Heart right ventricle (tissue), 16 donors: Measurements from ENCODE around the gene PRKCE. TPM values are rescaled to one million over a fixed set of nuclear protein-coding genes. Genes with fewer than 3 reads are reported as not detected.

Experiments
- ATAC-seq, 8 donors: fragments of 200-7000 bp; cut with Tn5 transposase; one replicate each; pipeline ENCODE4 v1.9.1; 2020; ENCODE audit warnings: mild to moderate bottlenecking in 8 of 8, moderate library complexity in 8 of 8, moderate number of reproducible peaks in 1 of 8
- DNase-seq, 2 donors: peaks; one replicate each; pipeline ENCODE4 v3.0.0-alpha.2; 2020
- H3K27ac ChIP-seq, 10 donors: fragments of 200-600 bp; sonication (generic) in 2 of 10; one replicate each; pipeline versions ENCODE4 v1.5.0 to v1.8.0; 2020 to 2022; ENCODE audit warnings: mild to moderate bottlenecking in 3 of 10
- H3K27me3 ChIP-seq, 7 donors: fragments of 200-600 bp; one replicate each; pipeline ENCODE4 v1.8.0; 2021 to 2022; ENCODE audit warnings: mild to moderate bottlenecking in 2 of 7
- H3K36me3 ChIP-seq, 9 donors: fragments of 200-600 bp; sonication (generic) in 1 of 9; one replicate each; pipeline versions ENCODE4 v1.5.0 to v1.8.0; 2020 to 2022; ENCODE audit warnings: mild to moderate bottlenecking in 2 of 9
- H3K4me1 ChIP-seq, 9 donors: fragments of 200-600 bp; sonication (generic) in 1 of 9; one replicate each; pipeline versions ENCODE4 v1.5.0 to v1.8.0; 2020 to 2022; ENCODE audit warnings: mild to moderate bottlenecking in 4 of 9
- H3K4me3 ChIP-seq, 10 donors: fragments of 200-600 bp; sonication (generic) in 2 of 10; one replicate each; pipeline versions ENCODE4 v1.5.0 to v1.8.0; 2020 to 2022; ENCODE audit warnings: mild to moderate bottlenecking in 7 of 10, moderate library complexity in 2 of 10
- H3K9me3 ChIP-seq, 11 donors: fragments of 200-600 bp in 10 of 11; sonication (generic) in 2 of 11; one replicate each; pipeline versions ENCODE4 v1.5.0 to v1.8.0; 2013 to 2022; ENCODE audit warnings: mild to moderate bottlenecking in 2 of 11, control low read depth in 1 of 11, moderate library complexity in 1 of 11
- WGBS, 2 donors: extraction: QIAGEN DNeasy Blood & Tissue Kit; methylation state at CpG; one replicate each; pipeline ENCODE4 v1.1.7; 2013; ENCODE audit warnings: inconsistent platforms in 1 of 2; 5-methylcytosine and 5-hydroxymethylcytosine counted together
- intact Hi-C, 10 donors: fragments of 100-400 bp; cut with DNase I; formaldehyde crosslinking; loops; one replicate each; pipeline versions ENCODE4 v1.11.1 to v1.14.2; 2022
- polyA plus RNA-seq, 2 donors: library from polyadenylated mRNA; stranded (reverse); fragments of 200-250 nt; gene quantifications; one replicate each; pipeline ENCODE4 v1.2.3, GENCODE V29; 2013
- total RNA-seq, 10 donors: library from RNA; stranded (reverse); fragmentation: NEBNext Ultra II Directional in 3 of 10; extraction: Animal tissue kit (Norgen Biotek cat#: 25700) in 3 of 10; gene quantifications; one replicate each; pipeline versions ENCODE4 v1.2.1 to v1.2.4, GENCODE V29; 2021 to 2023
- TF ChIP-seq, protein P1 (sequence below), 9 donors: fragments of 200-600 bp; sonication (generic) in 2 of 9; IDR thresholded peaks; one replicate each; pipeline versions ENCODE4 v1.5.0 to v1.8.0; 2021 to 2022; ENCODE audit warnings: antibody characterized with exemption in 9 of 9, mild to moderate bottlenecking in 5 of 9, moderate library complexity in 1 of 9
- donor health status: Arrhythmogenic right ventricular cardiomyopathy.
- donor health status: ischemic (EF 13 %, LVEDD 7.1; RV severe dilation, severe dysfunction).
- donor health status: healthy with polysubstance abuse.
- donor health status: DM: no; HTN: yes; CAD: no.
- donor health status: DM: no; HTN: no; CAD: no.
- donor health status: ischemic (EF 25% LVEDD 6.9; RV normal size, moderate dysfunction).
- donor health status: ischemic (EF 25% LVEDD 5.7; RV mildly dilated, moderate dysfunction).
- donor health status: healthy.
- donor health status: DM: yes; HTN: yes; CAD: no.
- donor health status: Ischemic cardiomyopathy.
- donor health status: ischemic (EF 35%, LVEDD 5.7; RV mildly dilated, moderate dysfunction).
- donor health status: nonischemic (EF 11% LVEDD 7.7; RV severe dilation, severe dysfunction).
- donor health status: DM: yes; HTN: yes; CAD: no.
- donor health status: PGD.
- donor health status: ischemic (EF 29% LVEDD 5.4; RV normal size, mild dysfunction).
- donor health status: nonischemic (EF 23%, LVEDD 6.1; RV moderate dilation, normal function).

The PRKCE gene
- total and polyA plus RNA-seq, 12 donors = 3.7 to 22.7 (median 16.7) TPM

DNA sequence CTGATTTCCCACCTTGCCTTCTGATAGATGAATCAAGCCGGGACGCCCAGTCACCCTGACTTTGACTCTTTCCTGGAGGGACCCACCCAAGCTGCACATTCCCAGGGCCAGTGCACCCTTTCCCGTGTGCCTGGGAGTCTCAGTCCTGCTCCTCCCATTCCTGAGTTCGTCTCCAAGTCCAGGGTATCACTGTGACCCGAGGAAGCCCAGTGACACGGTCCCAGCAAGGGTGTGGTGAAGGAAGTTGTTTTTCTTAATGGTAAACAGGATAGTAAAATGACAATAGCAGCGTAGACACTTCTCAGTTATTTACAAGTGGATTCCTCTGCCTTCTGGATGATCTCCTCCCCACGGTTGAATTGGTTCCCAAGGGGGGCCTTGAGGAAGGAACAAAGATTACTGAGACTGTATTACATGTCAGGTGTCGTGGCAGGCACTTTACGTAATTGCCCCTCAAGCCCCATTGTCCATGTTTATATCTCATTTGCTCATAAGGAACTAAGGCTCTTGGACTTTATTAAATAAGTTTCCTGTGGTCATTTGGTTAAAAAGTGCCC is 123.3 kb downstream of the PRKCE start:
- peak overlapping the region in 9 of 10 donors; percentile 18 to 77 (median 47) for H3K27ac ChIP-seq
- no peak overlapping the region for H3K4me3 ChIP-seq
- 61 to 66% methylated on average over 10 of the region's 10 CpGs for WGBS, 2 donors
- H3K36me3 ChIP-seq = no peaks in the 10 kb centered on the region
- TF ChIP-seq, protein P1, sequence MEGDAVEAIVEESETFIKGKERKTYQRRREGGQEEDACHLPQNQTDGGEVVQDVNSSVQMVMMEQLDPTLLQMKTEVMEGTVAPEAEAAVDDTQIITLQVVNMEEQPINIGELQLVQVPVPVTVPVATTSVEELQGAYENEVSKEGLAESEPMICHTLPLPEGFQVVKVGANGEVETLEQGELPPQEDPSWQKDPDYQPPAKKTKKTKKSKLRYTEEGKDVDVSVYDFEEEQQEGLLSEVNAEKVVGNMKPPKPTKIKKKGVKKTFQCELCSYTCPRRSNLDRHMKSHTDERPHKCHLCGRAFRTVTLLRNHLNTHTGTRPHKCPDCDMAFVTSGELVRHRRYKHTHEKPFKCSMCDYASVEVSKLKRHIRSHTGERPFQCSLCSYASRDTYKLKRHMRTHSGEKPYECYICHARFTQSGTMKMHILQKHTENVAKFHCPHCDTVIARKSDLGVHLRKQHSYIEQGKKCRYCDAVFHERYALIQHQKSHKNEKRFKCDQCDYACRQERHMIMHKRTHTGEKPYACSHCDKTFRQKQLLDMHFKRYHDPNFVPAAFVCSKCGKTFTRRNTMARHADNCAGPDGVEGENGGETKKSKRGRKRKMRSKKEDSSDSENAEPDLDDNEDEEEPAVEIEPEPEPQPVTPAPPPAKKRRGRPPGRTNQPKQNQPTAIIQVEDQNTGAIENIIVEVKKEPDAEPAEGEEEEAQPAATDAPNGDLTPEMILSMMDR (IDR thresholded peaks at IDR 0.05) = no peak
- ATAC-seq = peak in 6 of 8 donors; percentile 10 to 68 (median 20)
- intact Hi-C loops = loop anchor here in 8 of 10 donors (2.0 to 10.0 kb wide), 6 partner anchors 122 to 163 kb away; partner anchors contain the start of gene PRKCE (in 3 of the 8)
- no peak for DNase-seq
- H3K27me3 ChIP-seq = no peaks in the 10 kb centered on the region
- H3K9me3 ChIP-seq = no peaks in the 10 kb centered on the region
- H3K4me1 ChIP-seq = peaks cover 15 to 73% (median 43%) of the 10 kb centered on the region in 9 donors

DNA sequence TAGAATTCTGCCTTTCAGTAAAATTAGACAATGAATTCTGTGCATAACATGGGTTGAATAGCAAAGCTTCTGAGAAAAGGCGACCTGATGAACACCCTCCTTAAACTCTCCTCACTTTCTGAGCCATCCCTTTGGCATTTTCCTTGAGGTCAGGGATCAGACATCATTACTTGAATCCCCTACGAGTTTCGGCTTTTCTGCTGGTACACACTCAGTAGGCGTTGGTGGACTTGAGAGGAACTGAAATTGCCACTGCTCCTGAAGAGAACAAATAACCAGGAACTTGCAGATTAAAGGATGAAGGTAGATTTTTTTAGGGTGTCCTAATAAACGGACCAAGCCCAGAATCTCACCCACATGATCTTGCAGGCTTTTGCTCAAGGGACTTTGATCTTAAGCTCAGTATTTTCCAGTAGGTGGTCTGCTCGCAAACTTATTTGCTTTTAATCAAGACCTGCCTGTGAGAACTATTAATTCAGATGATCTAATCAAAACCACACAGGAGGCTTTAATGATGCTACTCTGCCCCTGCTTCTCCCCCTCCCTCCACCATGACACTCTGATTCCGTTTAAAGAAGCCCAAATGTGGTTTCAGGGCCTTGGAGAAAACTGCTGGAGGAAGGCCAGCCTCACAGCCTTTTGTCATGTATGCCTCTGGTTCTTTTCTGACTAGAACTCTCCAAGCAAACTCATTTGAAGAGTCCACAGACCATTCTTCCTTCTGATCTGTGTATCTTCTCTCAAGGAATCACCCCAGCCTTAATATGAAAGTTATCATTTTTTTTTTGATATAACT is 124.9 kb downstream of the PRKCE start:
- TF ChIP-seq, protein P1 (IDR thresholded peaks at IDR 0.05) = no peak
- intact Hi-C loops = loop anchor here in 6 of 10 donors (2.0 to 10.0 kb wide), 6 partner anchors 124 to 161 kb away; partner anchors contain the start of gene PRKCE (in 2 of the 6)
- H3K27ac ChIP-seq = no peak overlapping the region
- H3K27me3 ChIP-seq = no peaks in the 10 kb centered on the region
- ATAC-seq = no peak
- H3K4me3 ChIP-seq = no peak overlapping the region
- peaks cover 3 to 63% (median 27%) of the 10 kb centered on the region in 9 donors for H3K4me1 ChIP-seq
- DNase-seq = no peak
- H3K36me3 ChIP-seq = no peaks in the 10 kb centered on the region
- H3K9me3 ChIP-seq = no peaks in the 10 kb centered on the region
- WGBS, 2 donors = 73 to 78% methylated on average over 7 of the region's 7 CpGs

- DNase-seq (no peak), ATAC-seq (peak in 3 of 8 donors; percentile 4 to 24 (median 9))
- WGBS, 2 donors = 76% methylated on average over 10 of the region's 10 CpGs
- H3K4me1 ChIP-seq = peaks cover 0 to 65% (median 19%) of the 10 kb centered on the region in 9 donors
- no peak overlapping the region for H3K4me3 ChIP-seq
- no peaks in the 10 kb centered on the region for H3K27me3 ChIP-seq
- no peaks in the 10 kb centered on the region for H3K9me3 ChIP-seq
- TF ChIP-seq, protein P1 (IDR thresholded peaks at IDR 0.05) = no peak
- intact Hi-C loops = loop anchor here (2.0 to 10.0 kb wide), 7 partner anchors 126 to 159 kb away; partner anchors contain the start of gene PRKCE (in 2 of the 10)
- no peaks in the 10 kb centered on the region for H3K36me3 ChIP-seq
- H3K27ac ChIP-seq = no peak overlapping the region
Observed at GRCh38 chr2:45777996-45778719, 126.7 kb downstream of the PRKCE start.

DNA sequence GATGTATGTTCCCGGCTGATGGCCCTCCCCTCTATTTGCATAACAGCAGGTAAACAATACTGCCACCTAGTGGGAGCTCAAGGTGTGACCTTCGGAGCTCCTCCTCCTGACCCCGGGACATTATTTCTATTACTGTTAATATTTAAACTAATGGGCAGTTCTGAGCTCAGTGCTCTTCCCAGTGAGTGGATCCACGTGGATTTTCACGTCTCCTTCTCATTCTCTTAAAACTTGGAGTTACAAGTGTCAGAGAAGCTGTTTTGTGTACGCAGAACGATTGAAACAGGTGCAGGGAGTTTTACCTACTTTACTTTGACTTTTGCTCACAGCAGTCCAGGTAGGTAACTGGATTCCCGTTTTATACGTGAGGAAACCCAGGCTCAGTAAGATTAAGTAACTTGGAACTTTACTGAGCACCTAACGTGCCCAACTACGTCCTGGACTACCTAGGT is 127.3 kb downstream of the PRKCE start:
- Histone ChIP-seq H3K27ac (no peak overlapping the region), H3K4me3 (no peak overlapping the region), H3K36me3 (no peaks in the 10 kb centered on the region), H3K4me1 (peaks cover 0 to 71% (median 19%) of the 10 kb centered on the region in 9 donors), H3K9me3 (no peaks in the 10 kb centered on the region), H3K27me3 (no peaks in the 10 kb centered on the region)
- 72 to 74% methylated on average over 11 of the region's 11 CpGs for WGBS, 2 donors
- DNase-seq (peak in 1 of 2 donors; percentile 70), ATAC-seq (peak; percentile 30 to 72 (median 63))
- intact Hi-C loops = loop anchor here (2.0 to 10.0 kb wide), 7 partner anchors 126 to 159 kb away; partner anchors contain the start of gene PRKCE (in 2 of the 10)
- TF ChIP-seq, protein P1 (IDR thresholded peaks at IDR 0.05) = peak; percentile 73 to 87 (median 83)
